Stomach (tissue), 9 donors: ENCODE data around the gene SLC16A7. TPM values are rescaled to one million over a fixed set of nuclear protein-coding genes. Genes with fewer than 3 reads are reported as not detected.

ENCODE experiments used
- DNase-seq, 2 donors: peaks; one replicate each; pipeline versions ENCODE4 v3.0.0 to v3.0.0-alpha.2; 2013 to 2019
- H3K27ac ChIP-seq, 5 donors: fragments of 200-600 bp in 4 of 5; sonication (generic) in 4 of 5; one replicate each; pipeline ENCODE4 v1.5.1; 2013 to 2019; ENCODE audit warnings: mild to moderate bottlenecking in 1 of 5, moderate library complexity in 1 of 5
- H3K27me3 ChIP-seq, 3 donors: fragments of 200-600 bp; sonication (generic); one replicate each; pipeline ENCODE4 v1.5.1; 2017 to 2019; ENCODE audit warnings: mixed run types in 1 of 3
- H3K36me3 ChIP-seq, 4 donors: fragments of 200-600 bp; sonication (generic); 1 replicate in 3 of 4; 2 replicates in 1 of 4; pipeline ENCODE4 v1.5.1; 2016 to 2019
- H3K4me1 ChIP-seq, 4 donors: fragments of 200-600 bp; sonication (generic); one replicate each; pipeline ENCODE4 v1.5.1; 2016 to 2019
- H3K4me3 ChIP-seq, 4 donors: fragments of 200-600 bp; sonication (generic) in 3 of 4; one replicate each; pipeline ENCODE4 v1.5.1; 2016 to 2019; ENCODE audit warnings: mild to moderate bottlenecking in 1 of 4
- H3K9me3 ChIP-seq, 4 donors: fragments of 200-600 bp; sonication (generic); one replicate each; pipeline ENCODE4 v1.5.1; 2016 to 2019
- CTCF ChIP-seq, 7 experiments: fragments of 450-650 bp in 4 of 7; fragments of 200-600 bp in 3 of 7; sonication (generic) in 3 of 7; IDR thresholded peaks; one replicate each; pipeline ENCODE4 v1.5.1; 2016 to 2019; ENCODE audit warnings: antibody characterized with exemption in 7 of 7, control low read depth in 2 of 7, mild to moderate bottlenecking in 1 of 7
- EP300 ChIP-seq: sonication (generic); formaldehyde crosslinking; IDR thresholded peaks from one replicate; pipeline ENCODE4 v1.6.1; 2017; ENCODE audit warnings: antibody characterized with exemption
- POLR2A ChIP-seq, 4 donors: fragments of 450-650 bp; IDR thresholded peaks; one replicate each; pipeline ENCODE4 v1.6.1; 2016; ENCODE audit warnings: antibody characterized with exemption in 4 of 4, control low read depth in 2 of 4, mild to moderate bottlenecking in 1 of 4, moderate library complexity in 1 of 4
- POLR2AphosphoS5 ChIP-seq, 3 donors: sonication (generic); formaldehyde crosslinking; IDR thresholded peaks; one replicate each; pipeline ENCODE4 v1.6.1; 2016; ENCODE audit warnings: antibody characterized with exemption in 3 of 3
- WGBS, 5 donors: extraction: QIAGEN DNeasy Blood & Tissue Kit in 3 of 5; methylation state at CpG; one replicate each; pipeline versions ENCODE4 v1.1.5 to v1.1.7; 2013 to 2018; 5-methylcytosine and 5-hydroxymethylcytosine counted together
- intact Hi-C: fragments of 100-400 bp; cut with DNase I; formaldehyde crosslinking; loops from one replicate; pipeline ENCODE4 v1.15.1; 2023; ENCODE audit warnings: low total_unique reads
- polyA plus RNA-seq, 3 donors: library from polyadenylated mRNA; stranded (reverse); fragments of 200-250 nt; gene quantifications; one replicate each; pipeline ENCODE4 v1.2.3, GENCODE V29; 2013
- total RNA-seq, 5 donors: library from RNA; depleted of rRNA; stranded (reverse); fragments of >200 nt; gene quantifications; one replicate each; pipeline versions ENCODE4 v1.1.0 to v1.2.3, GENCODE V29; 2014 to 2016
- donor health status: healthy with polysubstance abuse.
- donor health status: Bipolar disorder and iron deficiency.
- donor health status: healthy.

The SLC16A7 gene
- total and polyA plus RNA-seq, 8 donors: 1.8 to 150 (median 10.3) TPM

GRCh38 chr12:59652130-59652529, 56.3 kb downstream of the SLC16A7 start:
- H3K4me1 ChIP-seq: peaks cover 9 to 41% (median 20%) of the 10 kb centered on the region in 4 donors
- H3K27ac ChIP-seq: peak overlapping the region in 2 of 5 donors; percentile 2 to 61
- TF ChIP-seq EP300 (no peak), POLR2A (IDR thresholded peaks at IDR 0.05) (no peak), POLR2AphosphoS5 (IDR thresholded peaks at IDR 0.05) (no peak), CTCF (IDR thresholded peaks at IDR 0.05) (no peak)
- no peaks in the 10 kb centered on the region for H3K9me3 ChIP-seq
- H3K36me3 ChIP-seq: peaks cover 0 to 8% (median 0%) of the 10 kb centered on the region in 4 donors
- DNase-seq: no peak
- no peak overlapping the region for H3K4me3 ChIP-seq
- intact Hi-C loops: no loop called here
- WGBS, 5 donors: 64 to 91% (median 72%) methylated on average over 1 of the region's 1 CpG
- no peaks in the 10 kb centered on the region for H3K27me3 ChIP-seq

GRCh38 chr12:59654061-59654460, 58.2 kb downstream of the SLC16A7 start:
- intact Hi-C loops: no loop called here
- no peaks in the 10 kb centered on the region for H3K27me3 ChIP-seq
- no peak overlapping the region for H3K4me3 ChIP-seq
- no peaks in the 10 kb centered on the region for H3K9me3 ChIP-seq
- H3K27ac ChIP-seq: no peak overlapping the region
- no peak for DNase-seq
- peaks cover 0 to 5% (median 0%) of the 10 kb centered on the region in 4 donors for H3K36me3 ChIP-seq
- TF ChIP-seq CTCF (IDR thresholded peaks at IDR 0.05) (no peak), POLR2AphosphoS5 (IDR thresholded peaks at IDR 0.05) (no peak), EP300 (no peak), POLR2A (IDR thresholded peaks at IDR 0.05) (no peak)
- H3K4me1 ChIP-seq: peaks cover 9 to 41% (median 18%) of the 10 kb centered on the region in 4 donors

- intact Hi-C loops: no loop called here
- Histone ChIP-seq H3K9me3 (no peaks in the 10 kb centered on the region), H3K4me3 (no peak overlapping the region), H3K36me3 (peaks cover 0 to 5% (median 0%) of the 10 kb centered on the region in 4 donors), H3K27ac (no peak overlapping the region), H3K27me3 (no peaks in the 10 kb centered on the region), H3K4me1 (peaks cover 0 to 13% (median 4%) of the 10 kb centered on the region in 4 donors)
- WGBS, 5 donors: 83 to 93% (median 91%) methylated on average over 2 of the region's 2 CpGs
- no peak for TF ChIP-seq POLR2AphosphoS5 (IDR thresholded peaks at IDR 0.05)
- TF ChIP-seq EP300: no peak
- TF ChIP-seq CTCF (IDR thresholded peaks at IDR 0.05): no peak
- no peak for TF ChIP-seq POLR2A (IDR thresholded peaks at IDR 0.05)
- no peak for DNase-seq
Observed at GRCh38 chr12:59657266-59657665, 61.4 kb downstream of the SLC16A7 start.

GRCh38 chr12:59657711-59658110, 61.9 kb downstream of the SLC16A7 start:
- 72 to 97% (median 93%) methylated on average over 1 of the region's 1 CpG for WGBS, 5 donors
- Histone ChIP-seq H3K27ac (no peak overlapping the region), H3K27me3 (no peaks in the 10 kb centered on the region)

More at GRCh38 chr12:59657711-59658110, 61.9 kb downstream of the SLC16A7 start:
- H3K4me1 ChIP-seq: peaks cover 0 to 9% (median 3%) of the 10 kb centered on the region in 4 donors
- DNase-seq: no peak
- intact Hi-C loops: no loop called here
- no peaks in the 10 kb centered on the region for H3K9me3 ChIP-seq
- H3K4me3 ChIP-seq: no peak overlapping the region
- TF ChIP-seq EP300 (no peak), CTCF (IDR thresholded peaks at IDR 0.05) (no peak), POLR2AphosphoS5 (IDR thresholded peaks at IDR 0.05) (no peak), POLR2A (IDR thresholded peaks at IDR 0.05) (no peak)
- peaks cover 0 to 5% (median 0%) of the 10 kb centered on the region in 4 donors for H3K36me3 ChIP-seq
